Suprapubic skin (tissue), 3 donors: ENCODE measurements around the gene FBXO21.

Experiments
- CTCF ChIP-seq, 2 donors: fragments of 200-600 bp in 1 of 2; fragments of 450-650 bp in 1 of 2; sonication (generic) in 1 of 2; IDR thresholded peaks; one replicate each; pipeline ENCODE4 v1.5.1; 2016 to 2019; ENCODE audit warnings: antibody characterized with exemption in 2 of 2, mild to moderate bottlenecking in 1 of 2, moderate library complexity in 1 of 2
- EP300 ChIP-seq: sonication (generic); formaldehyde crosslinking; IDR thresholded peaks from one replicate; pipeline ENCODE4 v1.6.1; 2017; ENCODE audit warnings: antibody characterized with exemption

GRCh38 chr12:117147639-117148038, 42.6 kb downstream of the FBXO21 start:
- TF ChIP-seq CTCF (IDR thresholded peaks at IDR 0.05) (no peak), EP300 (no peak)
